HG02943 (cell line): Measurements from ENCODE around the gene PRSS21.

Source experiments
- ATAC-seq: cut with Tn5 transposase; IDR thresholded peaks from one replicate; pipeline ENCODE4 v1.9.1; 2021; ENCODE audit warnings: mild to moderate bottlenecking, low read depth, moderate library complexity; ENCODE audit not compliant: unreplicated experiment

The PRSS21 gene

GRCh38 chr16:2859686-2860265 is 42.7 kb downstream of the PRSS21 start:
- no peak for ATAC-seq

DNA sequence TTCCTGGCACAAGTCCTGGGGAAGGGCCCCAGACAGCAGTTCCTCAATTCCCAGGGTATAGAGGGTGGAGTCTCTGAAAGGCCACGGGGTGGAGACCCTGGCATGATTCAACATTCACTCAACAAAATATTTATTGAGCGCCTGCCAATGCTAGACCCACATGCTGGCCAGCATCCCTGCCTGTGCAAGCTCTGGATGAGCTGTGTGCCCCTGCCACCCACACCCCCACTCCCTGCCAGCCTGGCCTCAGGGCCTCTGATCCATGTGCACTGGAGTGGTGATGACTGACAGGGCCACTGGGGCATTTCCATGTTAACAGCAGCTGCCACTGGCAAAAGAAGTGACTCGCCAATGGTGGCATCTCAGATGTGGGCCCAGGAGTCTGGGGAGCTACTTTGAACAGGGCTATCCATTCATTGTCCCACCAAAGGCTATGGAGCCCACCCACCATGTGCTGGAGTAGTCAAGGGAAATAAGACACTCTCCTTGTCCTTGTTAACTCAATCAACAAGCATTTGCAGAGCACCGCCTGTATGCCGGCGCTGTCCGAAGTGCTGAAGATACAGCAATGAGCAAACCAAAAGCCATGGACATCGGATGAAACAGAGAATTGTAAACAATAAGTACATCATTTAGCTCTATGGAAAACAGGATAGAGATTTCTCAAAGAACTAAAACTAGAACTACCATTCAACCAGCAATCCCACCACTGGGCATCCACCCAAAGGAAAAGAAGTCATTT is 44.0 kb downstream of the PRSS21 start:
- no peak for ATAC-seq

DNA sequence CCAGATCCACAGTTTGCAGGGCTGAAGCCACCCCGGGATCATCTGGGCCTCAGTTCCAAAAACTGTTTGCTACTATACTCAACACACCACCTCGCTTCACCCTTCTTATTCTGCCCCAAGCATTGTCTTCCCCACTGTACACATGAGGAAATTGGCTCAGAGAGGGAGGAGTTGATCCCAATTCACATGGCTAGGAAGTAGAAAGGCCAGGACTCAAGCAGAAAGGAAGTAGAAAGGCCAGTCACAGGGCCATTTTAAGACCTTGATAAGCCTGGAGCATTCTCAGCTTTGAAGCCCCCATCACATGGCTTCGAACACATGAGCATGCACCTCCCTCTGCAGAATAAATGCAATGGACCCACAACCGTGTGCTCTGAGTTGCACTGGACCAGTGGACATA is 48.6 kb downstream of the PRSS21 start:
- no peak for ATAC-seq

GRCh38 chr16:2866431-2866830 is 49.4 kb downstream of the PRSS21 start:
- no peak for ATAC-seq

DNA sequence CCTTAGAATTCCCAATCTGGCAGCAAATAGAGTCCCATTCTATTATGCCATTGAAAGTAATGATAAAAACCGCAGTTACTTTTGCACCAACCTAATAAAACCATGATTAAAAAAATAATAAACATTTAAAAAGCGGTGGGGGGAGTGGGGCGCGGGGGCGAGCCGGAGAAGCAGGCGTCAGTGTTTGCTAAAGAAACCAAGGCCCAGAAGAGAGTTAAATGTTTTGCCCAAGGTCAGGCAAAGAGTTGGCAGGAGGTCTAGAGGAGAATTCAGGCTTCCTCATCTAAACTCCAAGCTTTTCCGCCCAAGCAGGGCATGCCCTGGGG is 50.6 kb downstream of the PRSS21 start:
- ATAC-seq = peak; percentile 7

DNA sequence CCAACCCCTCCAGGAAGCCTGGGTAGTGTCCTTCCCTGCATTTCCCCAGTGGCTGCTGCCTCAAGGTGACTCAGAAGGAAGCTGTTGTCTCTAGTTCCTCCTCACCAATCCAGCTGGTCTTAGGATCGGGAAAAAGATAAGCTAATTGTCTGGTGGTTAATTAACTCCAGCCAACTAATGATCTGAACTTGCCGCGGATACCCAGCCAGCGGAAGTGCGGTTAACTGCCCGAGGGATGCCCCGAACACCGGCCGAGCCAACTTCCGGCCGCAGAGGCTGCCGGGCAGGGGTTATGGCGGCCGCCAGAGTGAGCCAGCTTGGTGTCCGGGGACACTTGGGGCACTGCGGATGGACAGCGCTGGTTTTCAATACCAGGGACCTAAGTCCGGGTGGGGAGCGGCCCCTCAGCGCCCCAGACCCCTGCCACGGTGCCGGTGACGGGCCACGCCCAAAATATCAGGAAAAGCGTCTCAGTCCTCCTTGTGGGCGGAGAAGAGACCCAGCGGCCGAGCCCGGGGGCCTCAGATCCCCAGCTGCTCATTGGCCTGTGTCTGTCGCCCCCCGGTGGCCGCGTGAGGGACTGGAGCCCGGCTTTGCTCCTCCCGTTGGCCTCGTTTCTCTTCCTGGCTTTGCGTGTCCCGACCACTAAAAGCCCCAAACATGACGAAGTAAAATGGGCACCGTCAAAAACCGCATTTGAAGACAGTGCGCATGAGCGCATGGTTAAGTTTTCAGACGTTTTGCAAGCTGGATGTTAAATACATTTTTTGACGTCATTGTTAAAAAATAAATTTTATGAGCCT is 51.2 kb downstream of the PRSS21 start:
- peak; percentile 81 for ATAC-seq
